GM19324 (cell line): ENCODE data around the gene TBC1D16.
"Not testable (repeated sequence)": the region's sequence is repeated elsewhere in the genome, so short reads cannot be mapped to it uniquely, and the experiment has no call there.

Experiments
- ATAC-seq: cut with Tn5 transposase; IDR thresholded peaks from one replicate; pipeline ENCODE4 v1.9.1; 2021; ENCODE audit warnings: mild to moderate bottlenecking, moderate library complexity; ENCODE audit not compliant: unreplicated experiment, low FRiP score

The TBC1D16 gene

GRCh38 chr17:80006339-80006720, 29.3 kb downstream of the TBC1D16 start:
- no peak for ATAC-seq

GRCh38 chr17:80005360-80006338, 30.0 kb downstream of the TBC1D16 start:
- ATAC-seq: no peak

- ATAC-seq: no peak
These were observed 31.7 kb downstream of the TBC1D16 start for GRCh38 chr17:80003969-80004368.

- no peak for ATAC-seq
These were observed 32.8 kb downstream of the TBC1D16 start for GRCh38 chr17:80002690-80003490.

GRCh38 chr17:80002070-80002641, 33.5 kb downstream of the TBC1D16 start:
- ATAC-seq: no peak

GRCh38 chr17:80000981-80001775, 34.5 kb downstream of the TBC1D16 start:
- ATAC-seq: no peak

- ATAC-seq: no peak
These were observed 35.5 kb downstream of the TBC1D16 start for GRCh38 chr17:80000136-80000535.

- no peak for ATAC-seq
These were observed 38.5 kb downstream of the TBC1D16 start for GRCh38 chr17:79997011-79997660.

- ATAC-seq: no peak
These were observed 39.4 kb downstream of the TBC1D16 start for GRCh38 chr17:79996291-79996690.

GRCh38 chr17:79995696-79996095, 40.0 kb downstream of the TBC1D16 start:
- ATAC-seq: no peak

- ATAC-seq: no peak
These were observed 41.1 kb downstream of the TBC1D16 start for GRCh38 chr17:79994602-79995001.

GRCh38 chr17:79994228-79994569, 41.5 kb downstream of the TBC1D16 start:
- not testable (repeated sequence) for ATAC-seq

GRCh38 chr17:79993390-79994227, 42.1 kb downstream of the TBC1D16 start:
- ATAC-seq: no peak

- ATAC-seq: no peak
These were observed 42.9 kb downstream of the TBC1D16 start for GRCh38 chr17:79992649-79993389.

- ATAC-seq: no peak
These were observed 43.6 kb downstream of the TBC1D16 start for GRCh38 chr17:79991924-79992648.

- no peak for ATAC-seq
These were observed 44.3 kb downstream of the TBC1D16 start for GRCh38 chr17:79991140-79991923.

- no peak for ATAC-seq
These were observed 45.0 kb downstream of the TBC1D16 start for GRCh38 chr17:79990704-79991103.
